ENCODE results near the gene SUGP2.

DNA sequence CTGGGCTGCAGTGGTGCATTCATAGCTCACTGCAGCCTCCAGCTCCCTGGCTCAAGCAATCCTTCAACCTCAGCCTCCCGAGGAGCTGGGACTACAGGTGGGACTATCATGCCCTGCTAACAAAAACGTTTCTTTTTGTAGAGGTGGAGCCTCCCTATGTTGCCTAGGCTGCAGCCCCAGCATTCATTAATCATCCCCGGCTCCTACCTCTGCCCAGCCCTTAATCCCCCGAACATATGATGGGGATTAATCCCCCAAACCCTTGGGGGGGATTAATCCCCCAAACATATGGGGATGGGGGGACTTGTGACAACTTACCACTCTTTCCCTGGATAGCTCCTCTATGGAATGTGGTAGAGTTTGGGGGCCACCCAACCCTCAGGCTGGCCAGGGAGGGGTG is 45.9 kb downstream of the SUGP2 start:
- TF ChIP-seq CTCF (IDR thresholded peaks at IDR 0.05) (no peak), POLR2AphosphoS5 (IDR thresholded peaks at IDR 0.05) (no peak)

Measured in stomach (tissue), 4 donors.